PC-3 (cell line): Measurements from ENCODE around the gene DEPP1. TPM values are rescaled to one million over a fixed set of nuclear protein-coding genes. Genes with fewer than 3 reads are reported as not detected.

Source experiments
- ATAC-seq: fragments of 200-7000 bp; cut with Tn5 transposase; 2 replicates; pipeline ENCODE4 v1.9.1; 2020; ENCODE audit warnings: mild to moderate bottlenecking, moderate library complexity
- BruUV-seq: library from RNA; stranded (reverse); fragments of 400-500 nt; replicated peaks from 2 replicates; lab custom pipeline; 2021; lab: Mats Ljungman, UMichigan
- CTCF ChIA-PET: fragments of 300-600 bp; sonication (Branson Sonifier 250); formaldehyde crosslinking; loops from one replicate; lab custom pipeline; 2022; ENCODE audit warnings: antibody characterized with exemption; lab: Charles Lee
- POLR2A ChIA-PET: fragments of 300-600 bp; sonication (Branson Sonifier 250); formaldehyde crosslinking; loops from one replicate; lab custom pipeline; 2022; ENCODE audit warnings: antibody characterized with exemption; ENCODE audit not compliant: unreplicated experiment; lab: Charles Lee
- DNase-seq: peaks from one replicate; pipeline ENCODE4 v3.0.0-alpha.2; 2015
- H2AFZ ChIP-seq: fragments of 300-600 bp; sonication (generic); 2 replicates; pipeline ENCODE4 v1.6.0; 2016; ENCODE audit warnings: antibody characterized with exemption, low read length
- H3F3A ChIP-seq: fragments of 300-600 bp; sonication (generic); one replicate; pipeline ENCODE4 v1.6.0; 2017; ENCODE audit warnings: antibody characterized with exemption, low read length, control low read depth, mild to moderate bottlenecking; ENCODE audit not compliant: unreplicated experiment
- H3K27ac ChIP-seq: fragments of 300-600 bp; sonication (generic); 2 replicates; pipeline ENCODE4 v1.5.1; 2016; ENCODE audit warnings: mild to moderate bottlenecking, low read length
- H3K27me3 ChIP-seq: fragments of 300-600 bp; sonication (generic); 2 replicates; pipeline ENCODE4 v1.6.1; 2016; ENCODE audit warnings: low read length, mixed read lengths
- H3K36me3 ChIP-seq: fragments of 300-600 bp; sonication (generic); 2 replicates; pipeline ENCODE4 v1.6.1; 2016; ENCODE audit warnings: low read depth, mixed run types, low read length, mixed read lengths
- H3K4me1 ChIP-seq: fragments of 300-600 bp; sonication (generic); 2 replicates; pipeline ENCODE4 v1.5.1; 2016; ENCODE audit warnings: low read length; ENCODE audit not compliant: insufficient read depth
- H3K4me2 ChIP-seq: fragments of 300-600 bp; sonication (generic); 2 replicates; pipeline ENCODE4 v1.6.0; 2016; ENCODE audit warnings: low read length
- H3K4me3 ChIP-seq: fragments of 300-600 bp; sonication (generic); 2 replicates; pipeline ENCODE4 v1.5.1; 2016; ENCODE audit warnings: mild to moderate bottlenecking, low read length, mixed read lengths
- H3K79me2 ChIP-seq: fragments of 300-600 bp; sonication (generic); 2 replicates; pipeline ENCODE4 v1.6.1; 2017; ENCODE audit warnings: low read length, mixed read lengths
- H3K9ac ChIP-seq: fragments of 300-600 bp; sonication (generic); 2 replicates; pipeline ENCODE4 v1.6.0; 2016; ENCODE audit warnings: mild to moderate bottlenecking, low read length
- H3K9me2 ChIP-seq: fragments of 300-600 bp; sonication (generic); replicated peaks from 2 replicates; pipeline ENCODE4 v1.6.1; 2016; ENCODE audit warnings: mixed run types, low read length, mixed read lengths
- H3K9me3 ChIP-seq: fragments of 300-600 bp; sonication (generic); 2 replicates; pipeline ENCODE4 v1.6.1; 2016; ENCODE audit warnings: low read length, mixed read lengths
- H4K20me1 ChIP-seq: fragments of 300-600 bp; sonication (generic); 2 replicates; pipeline ENCODE4 v1.6.1; 2016; ENCODE audit warnings: low read length, mixed read lengths
- EZH2 ChIP-seq: fragments of 300-600 bp; sonication (generic); IDR thresholded peaks from one replicate; pipeline ENCODE4 v1.6.1; 2017; ENCODE audit warnings: antibody characterized with exemption, mild to moderate bottlenecking, low read length; ENCODE audit not compliant: unreplicated experiment
- EZH2phosphoT487 ChIP-seq: fragments of 300-600 bp; sonication (generic); IDR thresholded peaks from 2 replicates; pipeline ENCODE4 v1.6.1; 2018; ENCODE audit warnings: mild to moderate bottlenecking, antibody characterized with exemption, low read length, borderline replicate concordance
- intact Hi-C: fragments of 100-400 bp; cut with micrococcal nuclease; formaldehyde crosslinking; loops from 2 replicates; pipeline ENCODE4 v1.9.0; 2023
- total RNA-seq: library from RNA; depleted of rRNA; stranded (reverse); fragments of >200 nt; gene quantifications from 2 replicates; pipeline ENCODE4 v1.2.3, GENCODE V29; 2014
- TF ChIP-seq, protein P1 (sequence below): fragments of 300-600 bp; sonication (generic); conservative IDR thresholded peaks from 2 replicates; pipeline ENCODE4 v1.5.1; 2017; ENCODE audit warnings: antibody characterized with exemption, low read depth, mild to moderate bottlenecking, low read length

DEPP1 gene
- total RNA-seq, 1 experiment from 2014 or later, result 9.0 TPM

- BruUV-seq, result no TSS peak
- H3K4me3 ChIP-seq, result no peak overlapping the region
- ATAC-seq, result no peak
Observed at GRCh38 chr10:44930904-44931620, 47.5 kb downstream of the DEPP1 start.

DNA sequence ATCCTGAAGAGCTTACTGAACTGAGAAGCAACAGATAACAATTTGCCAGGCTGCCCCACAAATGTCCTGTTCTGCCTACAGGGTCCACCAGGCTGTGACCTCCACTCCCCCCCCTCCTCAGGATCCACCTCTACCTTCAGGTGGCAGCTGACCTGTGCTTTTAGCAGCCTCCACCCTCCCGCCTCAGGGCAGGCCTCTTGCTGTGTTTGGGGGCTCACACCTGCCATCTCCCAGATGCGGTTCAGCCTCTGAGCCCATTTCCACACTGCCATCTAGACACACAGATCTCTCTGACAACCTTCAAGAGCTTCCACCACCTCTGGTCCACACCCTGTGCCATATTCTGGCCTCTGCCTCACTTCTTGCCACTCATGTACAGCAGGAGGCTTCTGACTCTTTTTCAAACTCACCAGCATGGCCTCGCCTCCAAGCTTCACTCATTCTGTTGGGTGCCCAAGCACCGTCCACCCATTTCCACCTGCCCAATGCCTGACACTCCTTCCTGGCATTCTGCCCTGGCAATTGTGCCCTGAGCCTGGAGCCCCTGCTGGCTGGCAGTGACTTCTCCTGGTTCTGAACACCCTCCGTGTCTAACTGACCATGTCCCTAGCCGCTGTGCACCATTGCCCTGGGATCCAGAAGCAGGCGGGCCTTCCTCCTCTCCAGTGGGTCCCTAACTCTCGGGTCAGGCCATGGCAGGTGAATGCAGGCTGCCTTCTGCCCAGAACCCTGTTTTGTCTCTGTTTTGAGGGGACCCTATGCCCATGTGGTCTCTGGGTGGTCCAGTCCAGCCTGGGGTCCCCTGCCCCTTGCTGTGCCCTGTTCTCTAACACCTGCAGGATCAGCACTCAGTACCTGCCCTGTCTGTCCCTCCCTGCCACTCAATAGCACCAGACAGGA is 49.0 kb downstream of the DEPP1 start:
- BruUV-seq, result no TSS peak
- DNase-seq (no peak), ATAC-seq (no peak)
- intact Hi-C loops, result loop anchor here (5.0 kb wide), 1 partner anchor 278 kb away; no protein-coding TSS in a partner anchor
- Histone ChIP-seq H3K36me3 (no peaks in the 10 kb centered on the region), H3K4me2 (no peak overlapping the region), H3K4me3 (no peak overlapping the region), H3K9me3 (no peaks in the 10 kb centered on the region), H3K27ac (no peak overlapping the region), H3F3A (no peaks in the 10 kb centered on the region), H2AFZ (no peak overlapping the region), H3K9ac (no peak overlapping the region), H4K20me1 (no peaks in the 10 kb centered on the region), H3K27me3 (peaks cover 8% of the 10 kb centered on the region; the same call in 1 of the 2 replicates), H3K9me2 (no peaks in the 10 kb centered on the region), H3K4me1 (no peaks in the 10 kb centered on the region), H3K79me2 (no peaks in the 10 kb centered on the region)
- TF ChIP-seq EZH2 (no peak), EZH2phosphoT487 (no peak)
- TF ChIP-seq, protein P1, sequence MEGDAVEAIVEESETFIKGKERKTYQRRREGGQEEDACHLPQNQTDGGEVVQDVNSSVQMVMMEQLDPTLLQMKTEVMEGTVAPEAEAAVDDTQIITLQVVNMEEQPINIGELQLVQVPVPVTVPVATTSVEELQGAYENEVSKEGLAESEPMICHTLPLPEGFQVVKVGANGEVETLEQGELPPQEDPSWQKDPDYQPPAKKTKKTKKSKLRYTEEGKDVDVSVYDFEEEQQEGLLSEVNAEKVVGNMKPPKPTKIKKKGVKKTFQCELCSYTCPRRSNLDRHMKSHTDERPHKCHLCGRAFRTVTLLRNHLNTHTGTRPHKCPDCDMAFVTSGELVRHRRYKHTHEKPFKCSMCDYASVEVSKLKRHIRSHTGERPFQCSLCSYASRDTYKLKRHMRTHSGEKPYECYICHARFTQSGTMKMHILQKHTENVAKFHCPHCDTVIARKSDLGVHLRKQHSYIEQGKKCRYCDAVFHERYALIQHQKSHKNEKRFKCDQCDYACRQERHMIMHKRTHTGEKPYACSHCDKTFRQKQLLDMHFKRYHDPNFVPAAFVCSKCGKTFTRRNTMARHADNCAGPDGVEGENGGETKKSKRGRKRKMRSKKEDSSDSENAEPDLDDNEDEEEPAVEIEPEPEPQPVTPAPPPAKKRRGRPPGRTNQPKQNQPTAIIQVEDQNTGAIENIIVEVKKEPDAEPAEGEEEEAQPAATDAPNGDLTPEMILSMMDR, result no peak
- CTCF ChIA-PET, result no interaction called here
- POLR2A ChIA-PET, result no interaction called here

More at GRCh38 chr10:44930904-44931620, 47.5 kb downstream of the DEPP1 start:
- Histone ChIP-seq H3F3A (no peaks in the 10 kb centered on the region), H3K27ac (no peak overlapping the region), H3K4me2 (no peak overlapping the region), H3K4me1 (no peaks in the 10 kb centered on the region), H2AFZ (no peak overlapping the region), H4K20me1 (no peaks in the 10 kb centered on the region), H3K9me3 (no peaks in the 10 kb centered on the region), H3K9ac (no peak overlapping the region), H3K9me2 (no peaks in the 10 kb centered on the region), H3K27me3 (0 out of 2 replicates have a peak, but pooled peaks cover 5% of the 10 kb centered on the region), H3K79me2 (no peaks in the 10 kb centered on the region), H3K36me3 (no peaks in the 10 kb centered on the region)
- TF ChIP-seq EZH2phosphoT487 (no peak), EZH2 (no peak)
- TF ChIP-seq, protein P1, result no peak
- POLR2A ChIA-PET, result no interaction called here
- intact Hi-C loops, result loop anchor here (5.0 kb wide), 1 partner anchor 276 kb away; no protein-coding TSS in a partner anchor
- CTCF ChIA-PET, result no interaction called here
- no peak for DNase-seq
